ENCODE results near the gene SPECC1L.

The SPECC1L gene

DNA sequence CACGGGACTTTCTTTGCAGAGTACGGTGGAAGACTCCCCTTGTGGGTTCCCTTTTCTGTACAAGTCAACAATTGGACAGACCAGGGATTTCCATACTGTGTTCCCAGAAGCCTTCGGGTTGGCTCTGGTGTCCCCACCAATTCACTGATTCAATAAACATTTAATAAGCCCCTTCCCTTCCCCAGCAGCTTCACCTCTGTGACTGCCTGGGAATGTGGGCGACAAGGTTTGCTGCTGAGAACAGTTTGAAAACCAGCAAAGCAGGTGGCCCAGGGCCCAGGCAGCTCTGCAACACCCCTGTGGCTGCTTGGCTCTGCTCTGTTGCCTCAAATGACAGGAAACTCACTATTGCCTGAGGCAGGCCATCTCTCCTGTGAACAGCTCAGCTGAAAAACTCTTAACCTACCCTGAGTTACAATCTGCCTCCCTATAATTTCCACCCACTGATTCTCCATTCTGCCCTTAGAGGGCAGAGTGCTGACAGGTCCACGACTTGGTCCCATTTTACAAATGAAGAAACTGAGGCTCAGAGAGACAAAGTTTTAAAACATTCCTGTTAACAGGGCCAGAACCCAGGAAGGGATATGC is 167.2 kb downstream of the SPECC1L start:
- WGBS (ENCODE audit: insufficient coverage) = 87% methylated on average over 5 of the region's 5 CpGs
- Histone ChIP-seq H3K9me3 (ENCODE audit: control extremely low read depth in 1 of 5, control insufficient read depth in 4 of 5, insufficient read depth in 2 of 5, low read depth in 1 of 5, low read length in 4 of 5) (no peaks in the 10 kb centered on the region), H3K4me1 (ENCODE audit: control extremely low read depth in 1 of 4, control insufficient read depth in 4 of 4, insufficient read depth in 4 of 4, low read length in 3 of 4) (peaks cover 14 to 60% (median 35%) of the 10 kb centered on the region in 4 experiments), H3K27me3 (replicated peaks in 2 of 5; ENCODE audit: control insufficient read depth in 4 of 5, insufficient read depth in 5 of 5, low read length in 4 of 5) (no peaks in the 10 kb centered on the region), H3K36me3 (ENCODE audit: control insufficient read depth in 4 of 4, insufficient read depth in 4 of 4, low read length in 3 of 4) (no peaks in the 10 kb centered on the region), H3K27ac (ENCODE audit: insufficient read depth in 1 of 2, low read depth in 1 of 2, low read length in 2 of 2, poor library complexity in 1 of 2, severe bottlenecking in 2 of 2) (no peak overlapping the region), H3K4me3 (ENCODE audit: control insufficient read depth in 1 of 7, extremely low read depth in 1 of 7, insufficient read depth in 4 of 7, low read depth in 2 of 7, low read length in 6 of 7) (no peak overlapping the region)
- no peak for DNase-seq
- ChIA-PET POLR2A (no interaction called here), CTCF (interaction anchor here (0.9 to 1.8 kb wide), 4 partner anchors 12 to 61 kb away, joined by 3 to 5 read pairs (median 4); no protein-coding TSS in a partner anchor)

DNA sequence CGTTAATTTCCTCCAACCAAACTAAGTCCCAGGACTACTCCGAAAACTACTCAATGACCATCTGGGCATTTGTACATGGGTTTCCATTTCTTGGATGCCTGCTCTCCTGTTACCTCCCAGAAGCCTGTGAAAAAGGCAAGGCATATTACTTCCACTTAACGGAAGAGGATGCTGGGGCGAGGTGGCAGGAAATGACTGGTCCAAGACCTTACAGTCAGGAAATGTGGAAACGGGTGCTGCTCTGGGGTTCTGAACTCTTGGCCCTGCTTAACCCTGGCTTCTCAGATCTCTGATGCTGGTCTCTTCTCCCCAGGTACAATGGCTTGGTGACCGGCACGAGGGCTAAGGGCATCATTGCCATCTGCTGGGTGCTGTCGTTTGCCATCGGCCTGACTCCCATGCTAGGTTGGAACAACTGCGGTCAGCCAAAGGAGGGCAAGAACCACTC is 169.7 kb downstream of the SPECC1L start:
- no peak overlapping the region for H3K27ac ChIP-seq (ENCODE audit: insufficient read depth in 1 of 2, low read depth in 1 of 2, low read length in 2 of 2, poor library complexity in 1 of 2, severe bottlenecking in 2 of 2)
- H3K4me1 ChIP-seq (ENCODE audit: control extremely low read depth in 1 of 4, control insufficient read depth in 4 of 4, insufficient read depth in 4 of 4, low read length in 3 of 4) = peaks cover 9 to 39% (median 15%) of the 10 kb centered on the region in 4 experiments
- CTCF ChIA-PET = interaction anchor here (1.3 kb wide), 1 partner anchor 16 kb away, joined by 3 read pairs; no protein-coding TSS in a partner anchor

DNA sequence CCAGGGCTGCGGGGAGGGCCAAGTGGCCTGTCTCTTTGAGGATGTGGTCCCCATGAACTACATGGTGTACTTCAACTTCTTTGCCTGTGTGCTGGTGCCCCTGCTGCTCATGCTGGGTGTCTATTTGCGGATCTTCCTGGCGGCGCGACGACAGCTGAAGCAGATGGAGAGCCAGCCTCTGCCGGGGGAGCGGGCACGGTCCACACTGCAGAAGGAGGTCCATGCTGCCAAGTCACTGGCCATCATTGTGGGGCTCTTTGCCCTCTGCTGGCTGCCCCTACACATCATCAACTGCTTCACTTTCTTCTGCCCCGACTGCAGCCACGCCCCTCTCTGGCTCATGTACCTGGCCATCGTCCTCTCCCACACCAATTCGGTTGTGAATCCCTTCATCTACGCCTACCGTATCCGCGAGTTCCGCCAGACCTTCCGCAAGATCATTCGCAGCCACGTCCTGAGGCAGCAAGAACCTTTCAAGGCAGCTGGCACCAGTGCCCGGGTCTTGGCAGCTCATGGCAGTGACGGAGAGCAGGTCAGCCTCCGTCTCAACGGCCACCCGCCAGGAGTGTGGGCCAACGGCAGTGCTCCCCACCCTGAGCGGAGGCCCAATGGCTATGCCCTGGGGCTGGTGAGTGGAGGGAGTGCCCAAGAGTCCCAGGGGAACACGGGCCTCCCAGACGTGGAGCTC is 170.2 kb downstream of the SPECC1L start:
- CTCF ChIA-PET = interaction anchor here (1.3 kb wide), 1 partner anchor 15 kb away, joined by 3 read pairs; no protein-coding TSS in a partner anchor
- POLR2A ChIA-PET = no interaction called here
- Histone ChIP-seq H3K36me3 (ENCODE audit: control insufficient read depth in 4 of 4, insufficient read depth in 4 of 4, low read length in 3 of 4) (no peaks in the 10 kb centered on the region), H3K9me3 (ENCODE audit: control extremely low read depth in 1 of 5, control insufficient read depth in 4 of 5, insufficient read depth in 2 of 5, low read depth in 1 of 5, low read length in 4 of 5) (no peaks in the 10 kb centered on the region), H3K27ac (ENCODE audit: insufficient read depth in 1 of 2, low read depth in 1 of 2, low read length in 2 of 2, poor library complexity in 1 of 2, severe bottlenecking in 2 of 2) (no peak overlapping the region), H3K4me1 (ENCODE audit: control extremely low read depth in 1 of 4, control insufficient read depth in 4 of 4, insufficient read depth in 4 of 4, low read length in 3 of 4) (peaks cover 5 to 39% (median 11%) of the 10 kb centered on the region in 4 experiments), H3K4me3 (ENCODE audit: control insufficient read depth in 1 of 7, extremely low read depth in 1 of 7, insufficient read depth in 4 of 7, low read depth in 2 of 7, low read length in 6 of 7) (no peak overlapping the region), H3K27me3 (replicated peaks in 2 of 5; ENCODE audit: control insufficient read depth in 4 of 5, insufficient read depth in 5 of 5, low read length in 4 of 5) (no peaks in the 10 kb centered on the region)
- DNase-seq = no peak
- 95% methylated on average over 30 of the region's 30 CpGs for whole genome bisulfite sequencing (ENCODE audit: insufficient coverage)

More for the DNA sequence above, 169.7 kb downstream of the SPECC1L start:
- POLR2A ChIA-PET = no interaction called here
- no peaks in the 10 kb centered on the region for H3K9me3 ChIP-seq (ENCODE audit: control extremely low read depth in 1 of 5, control insufficient read depth in 4 of 5, insufficient read depth in 2 of 5, low read depth in 1 of 5, low read length in 4 of 5)
- H3K36me3 ChIP-seq (ENCODE audit: control insufficient read depth in 4 of 4, insufficient read depth in 4 of 4, low read length in 3 of 4) = no peaks in the 10 kb centered on the region
- no peaks in the 10 kb centered on the region for H3K27me3 ChIP-seq (replicated peaks in 2 of 5; ENCODE audit: control insufficient read depth in 4 of 5, insufficient read depth in 5 of 5, low read length in 4 of 5)
- 77% methylated on average over 10 of the region's 10 CpGs for WGBS (ENCODE audit: insufficient coverage)
- H3K4me3 ChIP-seq (ENCODE audit: control insufficient read depth in 1 of 7, extremely low read depth in 1 of 7, insufficient read depth in 4 of 7, low read depth in 2 of 7, low read length in 6 of 7) = no peak overlapping the region
- DNase-seq = no peak

DNA sequence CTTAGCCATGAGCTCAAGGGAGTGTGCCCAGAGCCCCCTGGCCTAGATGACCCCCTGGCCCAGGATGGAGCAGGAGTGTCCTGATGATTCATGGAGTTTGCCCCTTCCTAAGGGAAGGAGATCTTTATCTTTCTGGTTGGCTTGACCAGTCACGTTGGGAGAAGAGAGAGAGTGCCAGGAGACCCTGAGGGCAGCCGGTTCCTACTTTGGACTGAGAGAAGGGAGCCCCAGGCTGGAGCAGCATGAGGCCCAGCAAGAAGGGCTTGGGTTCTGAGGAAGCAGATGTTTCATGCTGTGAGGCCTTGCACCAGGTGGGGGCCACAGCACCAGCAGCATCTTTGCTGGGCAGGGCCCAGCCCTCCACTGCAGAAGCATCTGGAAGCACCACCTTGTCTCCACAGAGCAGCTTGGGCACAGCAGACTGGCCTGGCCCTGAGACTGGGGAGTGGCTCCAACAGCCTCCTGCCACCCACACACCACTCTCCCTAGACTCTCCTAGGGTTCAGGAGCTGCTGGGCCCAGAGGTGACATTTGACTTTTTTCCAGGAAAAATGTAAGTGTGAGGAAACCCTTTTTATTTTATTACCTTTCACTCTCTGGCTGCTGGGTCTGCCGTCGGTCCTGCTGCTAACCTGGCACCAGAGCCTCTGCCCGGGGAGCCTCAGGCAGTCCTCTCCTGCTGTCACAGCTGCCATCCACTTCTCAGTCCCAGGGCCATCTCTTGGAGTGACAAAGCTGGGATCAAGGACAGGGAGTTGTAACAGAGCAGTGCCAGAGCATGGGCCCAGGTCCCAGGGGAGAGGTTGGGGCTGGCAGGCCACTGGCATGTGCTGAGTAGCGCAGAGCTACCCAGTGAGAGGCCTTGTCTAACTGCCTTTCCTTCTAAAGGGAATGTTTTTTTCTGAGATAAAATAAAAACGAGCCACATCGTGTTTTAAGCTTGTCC is 171.0 kb downstream of the SPECC1L start:
- DNase-seq = peak in 2 of 3 donors; percentile 43 to 61
- WGBS (ENCODE audit: insufficient coverage) = 98% methylated on average over 8 of the region's 8 CpGs
- no peaks in the 10 kb centered on the region for H3K9me3 ChIP-seq (ENCODE audit: control extremely low read depth in 1 of 5, control insufficient read depth in 4 of 5, insufficient read depth in 2 of 5, low read depth in 1 of 5, low read length in 4 of 5)
- no peak overlapping the region for H3K27ac ChIP-seq (ENCODE audit: insufficient read depth in 1 of 2, low read depth in 1 of 2, low read length in 2 of 2, poor library complexity in 1 of 2, severe bottlenecking in 2 of 2)
- H3K4me3 ChIP-seq (ENCODE audit: control insufficient read depth in 1 of 7, extremely low read depth in 1 of 7, insufficient read depth in 4 of 7, low read depth in 2 of 7, low read length in 6 of 7) = no peak overlapping the region
- ChIA-PET CTCF (interaction anchor here (0.7 to 1.3 kb wide), 2 partner anchors 14 to 17 kb away, joined by 3 read pairs; no protein-coding TSS in a partner anchor), POLR2A (interaction anchor here (0.6 kb wide), 1 partner anchor 17 kb away, joined by 3 read pairs; no protein-coding TSS in a partner anchor)
- no peaks in the 10 kb centered on the region for H3K36me3 ChIP-seq (ENCODE audit: control insufficient read depth in 4 of 4, insufficient read depth in 4 of 4, low read length in 3 of 4)
- H3K4me1 ChIP-seq (ENCODE audit: control extremely low read depth in 1 of 4, control insufficient read depth in 4 of 4, insufficient read depth in 4 of 4, low read length in 3 of 4) = peaks cover 2 to 39% (median 8%) of the 10 kb centered on the region in 4 experiments
- no peaks in the 10 kb centered on the region for H3K27me3 ChIP-seq (replicated peaks in 2 of 5; ENCODE audit: control insufficient read depth in 4 of 5, insufficient read depth in 5 of 5, low read length in 4 of 5)

DNA sequence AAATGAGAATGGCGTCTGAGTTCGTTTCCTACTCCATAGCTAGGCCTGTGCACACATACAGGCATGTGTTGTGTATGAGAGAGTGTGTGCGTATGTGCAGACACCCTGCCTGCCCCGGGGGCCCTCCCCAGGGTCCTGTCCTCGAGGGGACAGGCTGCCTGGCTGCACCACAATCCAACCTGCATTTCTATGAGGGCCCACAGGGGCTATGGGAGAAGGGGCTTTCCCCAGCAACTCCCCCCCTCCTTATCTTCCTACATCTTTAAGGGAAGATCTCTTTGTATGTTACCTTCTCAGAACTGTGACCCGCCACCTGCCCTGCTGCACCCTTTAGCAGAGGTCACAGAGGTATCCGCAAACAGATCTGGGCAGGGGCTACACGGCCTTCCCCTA is 171.7 kb downstream of the SPECC1L start:
- H3K27me3 ChIP-seq (replicated peaks in 2 of 5; ENCODE audit: control insufficient read depth in 4 of 5, insufficient read depth in 5 of 5, low read length in 4 of 5) = no peaks in the 10 kb centered on the region

DNA sequence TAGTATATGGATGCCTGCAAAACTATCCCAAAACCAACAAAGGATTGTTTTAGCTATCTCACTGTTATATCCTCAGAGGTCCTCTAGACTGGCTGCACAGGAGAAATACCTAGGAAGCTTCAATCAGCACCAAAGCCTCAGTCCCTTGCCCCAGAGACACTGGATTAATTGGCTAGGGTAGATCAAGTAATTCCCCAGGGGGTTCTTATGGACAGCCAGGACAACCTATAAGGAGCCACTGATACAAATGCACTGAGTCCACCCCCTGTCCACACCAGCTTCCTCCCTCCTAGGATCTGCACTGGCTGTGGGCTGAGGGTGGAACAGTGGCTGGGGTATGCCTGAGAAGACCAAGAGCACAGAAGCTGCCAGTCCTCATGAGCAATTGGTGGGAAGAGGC is 173.0 kb downstream of the SPECC1L start:
- H3K4me1 ChIP-seq (ENCODE audit: control extremely low read depth in 1 of 4, control insufficient read depth in 4 of 4, insufficient read depth in 4 of 4, low read length in 3 of 4) = peaks cover under 1 to 28% (median 6%) of the 10 kb centered on the region in 4 experiments
- H3K9me3 ChIP-seq (ENCODE audit: control extremely low read depth in 1 of 5, control insufficient read depth in 4 of 5, insufficient read depth in 2 of 5, low read depth in 1 of 5, low read length in 4 of 5) = no peaks in the 10 kb centered on the region
- ChIA-PET CTCF (interaction anchor here (0.6 to 2.3 kb wide), 4 partner anchors 9 to 59 kb away, joined by 3 to 10 read pairs (median 4); no protein-coding TSS in a partner anchor), POLR2A (no interaction called here)
- no peak for DNase-seq
- H3K4me3 ChIP-seq (ENCODE audit: control insufficient read depth in 1 of 7, extremely low read depth in 1 of 7, insufficient read depth in 4 of 7, low read depth in 2 of 7, low read length in 6 of 7) = no peak overlapping the region
- no peaks in the 10 kb centered on the region for H3K27me3 ChIP-seq (replicated peaks in 2 of 5; ENCODE audit: control insufficient read depth in 4 of 5, insufficient read depth in 5 of 5, low read length in 4 of 5)
- H3K27ac ChIP-seq (ENCODE audit: insufficient read depth in 1 of 2, low read depth in 1 of 2, low read length in 2 of 2, poor library complexity in 1 of 2, severe bottlenecking in 2 of 2) = no peak overlapping the region
- H3K36me3 ChIP-seq (ENCODE audit: control insufficient read depth in 4 of 4, insufficient read depth in 4 of 4, low read length in 3 of 4) = no peaks in the 10 kb centered on the region

More for the DNA sequence above, 171.7 kb downstream of the SPECC1L start:
- Histone ChIP-seq H3K27ac (ENCODE audit: insufficient read depth in 1 of 2, low read depth in 1 of 2, low read length in 2 of 2, poor library complexity in 1 of 2, severe bottlenecking in 2 of 2) (no peak overlapping the region), H3K4me1 (ENCODE audit: control extremely low read depth in 1 of 4, control insufficient read depth in 4 of 4, insufficient read depth in 4 of 4, low read length in 3 of 4) (peaks cover 2 to 39% (median 8%) of the 10 kb centered on the region in 4 experiments), H3K36me3 (ENCODE audit: control insufficient read depth in 4 of 4, insufficient read depth in 4 of 4, low read length in 3 of 4) (no peaks in the 10 kb centered on the region), H3K4me3 (ENCODE audit: control insufficient read depth in 1 of 7, extremely low read depth in 1 of 7, insufficient read depth in 4 of 7, low read depth in 2 of 7, low read length in 6 of 7) (no peak overlapping the region), H3K9me3 (ENCODE audit: control extremely low read depth in 1 of 5, control insufficient read depth in 4 of 5, insufficient read depth in 2 of 5, low read depth in 1 of 5, low read length in 4 of 5) (no peaks in the 10 kb centered on the region)
- no peak for DNase-seq
- ChIA-PET POLR2A (interaction anchor here (0.6 kb wide), 1 partner anchor 17 kb away, joined by 3 read pairs; no protein-coding TSS in a partner anchor), CTCF (interaction anchor here (0.7 kb wide), 1 partner anchor 18 kb away, joined by 3 read pairs; no protein-coding TSS in a partner anchor)
- WGBS (ENCODE audit: insufficient coverage) = 97% methylated on average over 4 of the region's 8 CpGs
